HEK293 (cell line): ENCODE results near the gene ELMO1.
A peak's percentile ranks its signal among the peaks of the same experiment; 100 is the strongest.

Experiments
- CTCF ChIA-PET: fragments of 350-600 bp; formaldehyde crosslinking; extraction: SDS; loops from one replicate; lab custom pipeline; 2021; ENCODE audit warnings: antibody characterized with exemption; lab: Yijun Ruan, JAX
- POLR2A ChIA-PET: fragments of 300-600 bp; formaldehyde crosslinking; extraction: SDS; loops from one replicate; lab custom pipeline; 2020; ENCODE audit warnings: antibody characterized with exemption, inconsistent platforms; lab: Yijun Ruan, JAX
- H3K27ac ChIP-seq: fragments of 200-500 bp; sonication (Bioruptor generic); 2 replicates; pipeline ENCODE4 v1.5.1; 2014; ENCODE audit warnings: low read depth, low read length, control low read depth, inconsistent platforms; ENCODE audit errors: extremely low read depth
- H3K36me3 ChIP-seq, 2 experiments: fragments of 200-500 bp in 1 of 2; sonication (Bioruptor generic) in 1 of 2; 1 replicate in 1 of 2; 2 replicates in 1 of 2; pipeline ENCODE4 v1.5.1; 2014 to 2017; ENCODE audit warnings: inconsistent platforms in 2 of 2, low read length in 2 of 2; ENCODE audit not compliant: control insufficient read depth in 2 of 2, insufficient read depth in 1 of 2
- H3K4me1 ChIP-seq: fragments of 200-500 bp; sonication (Bioruptor generic); 2 replicates; pipeline ENCODE4 v1.5.1; 2014; ENCODE audit warnings: mild to moderate bottlenecking, low read length, inconsistent platforms; ENCODE audit not compliant: control insufficient read depth, insufficient read depth
- H3K4me3 ChIP-seq: 2 replicates; pipeline ENCODE4 v1.5.1; 2011; ENCODE audit warnings: low read depth, mild to moderate bottlenecking, control low read depth, low read length, moderate library complexity
- H3K9me3 ChIP-seq: fragments of 200-500 bp; sonication (Bioruptor generic); 2 replicates; pipeline ENCODE4 v1.5.1; 2014; ENCODE audit warnings: low read depth, low read length, inconsistent platforms; ENCODE audit not compliant: control insufficient read depth, insufficient read depth
- HOXD13 ChIP-seq: sonication (generic); formaldehyde crosslinking; IDR thresholded peaks from 2 replicates; pipeline ENCODE4 v1.8.0; 2022; ENCODE audit warnings: missing genetic modification reagents, borderline replicate concordance
- KLF1 ChIP-seq: fragments of 450-650 bp; formaldehyde crosslinking; IDR thresholded peaks from 2 replicates; pipeline ENCODE4 v1.5.1; 2016; ENCODE audit warnings: missing biosample characterization, missing genetic modification characterization
- KLF10 ChIP-seq: fragments of 450-650 bp; IDR thresholded peaks from 2 replicates; pipeline ENCODE4 v1.5.1; 2018; ENCODE audit warnings: missing biosample characterization, mild to moderate bottlenecking, missing genetic modification characterization
- MYNN ChIP-seq: fragments of 450-650 bp; formaldehyde crosslinking; IDR thresholded peaks from 2 replicates; pipeline ENCODE4 v1.5.1; 2016; ENCODE audit warnings: missing biosample characterization, missing genetic modification characterization, borderline replicate concordance
- SCRT1 ChIP-seq: fragments of 450-650 bp; formaldehyde crosslinking; IDR thresholded peaks from 2 replicates; pipeline ENCODE4 v1.5.1; 2016; ENCODE audit warnings: missing biosample characterization, missing genetic modification characterization, borderline replicate concordance
- SCRT2 ChIP-seq: fragments of 450-650 bp; formaldehyde crosslinking; IDR thresholded peaks from 2 replicates; pipeline ENCODE4 v1.5.1; 2016; ENCODE audit warnings: missing biosample characterization, missing genetic modification characterization
- SP3 ChIP-seq: fragments of 450-650 bp; formaldehyde crosslinking; IDR thresholded peaks from 2 replicates; pipeline ENCODE4 v1.5.1; 2016; ENCODE audit warnings: missing biosample characterization, missing genetic modification characterization
- ZNF223 ChIP-seq: fragments of 450-650 bp; formaldehyde crosslinking; IDR thresholded peaks from 2 replicates; pipeline ENCODE4 v1.5.1; 2016; ENCODE audit warnings: missing biosample characterization, missing genetic modification characterization
- ZNF248 ChIP-seq: fragments of 450-650 bp; formaldehyde crosslinking; IDR thresholded peaks from 2 replicates; pipeline ENCODE4 v1.5.1; 2017; ENCODE audit warnings: missing biosample characterization, missing genetic modification characterization
- ZNF280D ChIP-seq: fragments of 450-650 bp; formaldehyde crosslinking; IDR thresholded peaks from 2 replicates; pipeline ENCODE4 v1.5.1; 2016; ENCODE audit warnings: missing biosample characterization, missing genetic modification characterization
- ZNF366 ChIP-seq: fragments of 450-650 bp; formaldehyde crosslinking; conservative IDR thresholded peaks from 2 replicates; pipeline ENCODE4 v1.5.1; 2016; ENCODE audit warnings: missing biosample characterization, missing genetic modification characterization
- ZNF426 ChIP-seq: fragments of 450-650 bp; formaldehyde crosslinking; IDR thresholded peaks from 2 replicates; pipeline ENCODE4 v1.5.1; 2017; ENCODE audit warnings: missing biosample characterization, missing genetic modification characterization, mild to moderate bottlenecking, inconsistent platforms, moderate library complexity
- ZNF561 ChIP-seq: fragments of 450-650 bp; IDR thresholded peaks from 2 replicates; pipeline ENCODE4 v1.5.1; 2018; ENCODE audit warnings: missing biosample characterization, missing genetic modification characterization, borderline replicate concordance
- ZNF571 ChIP-seq: fragments of 450-650 bp; formaldehyde crosslinking; IDR thresholded peaks from 2 replicates; pipeline ENCODE4 v1.5.0; 2017; ENCODE audit warnings: missing biosample characterization, missing genetic modification characterization
- ZNF701 ChIP-seq: fragments of 450-650 bp; formaldehyde crosslinking; IDR thresholded peaks from 2 replicates; pipeline ENCODE4 v1.5.1; 2016; ENCODE audit warnings: missing biosample characterization, missing genetic modification characterization
- ZNF830 ChIP-seq: fragments of 450-650 bp; IDR thresholded peaks from 2 replicates; pipeline ENCODE4 v1.5.0; 2018; ENCODE audit warnings: missing biosample characterization, missing genetic modification characterization, low read depth, mild to moderate bottlenecking, moderate library complexity
- ZNF837 ChIP-seq: fragments of 450-650 bp; formaldehyde crosslinking; IDR thresholded peaks from 2 replicates; pipeline ENCODE4 v1.5.1; 2016; ENCODE audit warnings: missing biosample characterization, missing genetic modification characterization
- ZNF843 ChIP-seq: fragments of 450-650 bp; formaldehyde crosslinking; IDR thresholded peaks from 2 replicates; pipeline ENCODE4 v1.5.1; 2016; ENCODE audit warnings: missing biosample characterization, missing genetic modification characterization
- ZSCAN16 ChIP-seq: fragments of 450-650 bp; formaldehyde crosslinking; IDR thresholded peaks from 2 replicates; pipeline ENCODE4 v1.5.1; 2016; ENCODE audit warnings: missing biosample characterization, missing genetic modification characterization
- ZSCAN23 ChIP-seq: fragments of 450-650 bp; formaldehyde crosslinking; IDR thresholded peaks from 2 replicates; pipeline ENCODE4 v1.5.1; 2016; ENCODE audit warnings: missing biosample characterization, missing genetic modification characterization
- TF ChIP-seq, protein P1 (sequence below): fragments of 450-650 bp; formaldehyde crosslinking; IDR thresholded peaks from 2 replicates; pipeline ENCODE4 v1.5.1; 2016; ENCODE audit warnings: missing biosample characterization, missing genetic modification characterization
- TF ChIP-seq, protein P2 (sequence below): fragments of 450-650 bp; formaldehyde crosslinking; IDR thresholded peaks from 2 replicates; pipeline ENCODE4 v1.5.1; 2016; ENCODE audit warnings: missing biosample characterization, missing genetic modification characterization
- TF ChIP-seq, protein P3 (sequence below): fragments of 450-650 bp; formaldehyde crosslinking; IDR thresholded peaks from 2 replicates; pipeline ENCODE4 v1.5.1; 2016; ENCODE audit warnings: missing biosample characterization, missing genetic modification characterization
- TF ChIP-seq, protein P4 (sequence below): fragments of 450-650 bp; formaldehyde crosslinking; IDR thresholded peaks from 2 replicates; pipeline ENCODE4 v1.5.1; 2016; ENCODE audit warnings: missing biosample characterization, missing genetic modification characterization
- TF ChIP-seq, protein P5 (sequence below): fragments of 450-650 bp; formaldehyde crosslinking; optimal IDR thresholded peaks from 2 replicates; pipeline ENCODE3; 2016; ENCODE audit warnings: missing biosample characterization, mild to moderate bottlenecking, missing genetic modification characterization

Gene ELMO1

DNA sequence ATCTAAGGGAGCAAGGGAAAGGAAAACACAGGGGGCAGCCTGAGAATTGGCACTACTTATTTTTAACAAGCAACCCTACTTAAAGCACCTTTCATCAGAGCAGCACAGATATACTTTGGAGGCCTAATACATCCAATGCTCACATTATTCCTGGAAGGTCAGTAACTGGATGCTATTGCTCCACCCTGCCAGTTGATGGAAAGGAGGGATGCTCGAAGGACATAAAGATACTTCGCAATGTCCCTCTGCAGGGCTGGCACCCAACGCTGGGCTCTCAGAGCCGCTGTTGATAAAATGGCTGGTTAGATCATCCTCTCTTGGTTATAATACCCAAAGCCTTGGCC lies 416.4 kb downstream of the ELMO1 start:
- Histone ChIP-seq H3K27ac (no peak overlapping the region), H3K4me1 (peaks cover 8% of the 10 kb centered on the region), H3K9me3 (no peaks in the 10 kb centered on the region)
- CTCF ChIA-PET = no interaction called here
- POLR2A ChIA-PET = no interaction called here
- TF ChIP-seq ZNF701 (tag by site-specific recombination) = no peak
- 0 out of 2 replicates have a peak, but pooled peaks have one; percentile 1 for TF ChIP-seq KLF10
- TF ChIP-seq ZNF280D (tag by site-specific recombination) = no peak
- TF ChIP-seq, protein P1, sequence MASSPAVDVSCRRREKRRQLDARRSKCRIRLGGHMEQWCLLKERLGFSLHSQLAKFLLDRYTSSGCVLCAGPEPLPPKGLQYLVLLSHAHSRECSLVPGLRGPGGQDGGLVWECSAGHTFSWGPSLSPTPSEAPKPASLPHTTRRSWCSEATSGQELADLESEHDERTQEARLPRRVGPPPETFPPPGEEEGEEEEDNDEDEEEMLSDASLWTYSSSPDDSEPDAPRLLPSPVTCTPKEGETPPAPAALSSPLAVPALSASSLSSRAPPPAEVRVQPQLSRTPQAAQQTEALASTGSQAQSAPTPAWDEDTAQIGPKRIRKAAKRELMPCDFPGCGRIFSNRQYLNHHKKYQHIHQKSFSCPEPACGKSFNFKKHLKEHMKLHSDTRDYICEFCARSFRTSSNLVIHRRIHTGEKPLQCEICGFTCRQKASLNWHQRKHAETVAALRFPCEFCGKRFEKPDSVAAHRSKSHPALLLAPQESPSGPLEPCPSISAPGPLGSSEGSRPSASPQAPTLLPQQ (tag by site-specific recombination) = no peak
- TF ChIP-seq SCRT1 (tag by site-specific recombination) = no peak
- no peak for TF ChIP-seq HOXD13
- TF ChIP-seq MYNN = no peak
- TF ChIP-seq ZNF223 (tag by site-specific recombination) = no peak
- no peak for TF ChIP-seq SCRT2 (tag by site-specific recombination)
- no peak for TF ChIP-seq ZNF426 (tag by site-specific recombination)
- no peak for TF ChIP-seq SP3 (tag by site-specific recombination)
- TF ChIP-seq, protein P2, sequence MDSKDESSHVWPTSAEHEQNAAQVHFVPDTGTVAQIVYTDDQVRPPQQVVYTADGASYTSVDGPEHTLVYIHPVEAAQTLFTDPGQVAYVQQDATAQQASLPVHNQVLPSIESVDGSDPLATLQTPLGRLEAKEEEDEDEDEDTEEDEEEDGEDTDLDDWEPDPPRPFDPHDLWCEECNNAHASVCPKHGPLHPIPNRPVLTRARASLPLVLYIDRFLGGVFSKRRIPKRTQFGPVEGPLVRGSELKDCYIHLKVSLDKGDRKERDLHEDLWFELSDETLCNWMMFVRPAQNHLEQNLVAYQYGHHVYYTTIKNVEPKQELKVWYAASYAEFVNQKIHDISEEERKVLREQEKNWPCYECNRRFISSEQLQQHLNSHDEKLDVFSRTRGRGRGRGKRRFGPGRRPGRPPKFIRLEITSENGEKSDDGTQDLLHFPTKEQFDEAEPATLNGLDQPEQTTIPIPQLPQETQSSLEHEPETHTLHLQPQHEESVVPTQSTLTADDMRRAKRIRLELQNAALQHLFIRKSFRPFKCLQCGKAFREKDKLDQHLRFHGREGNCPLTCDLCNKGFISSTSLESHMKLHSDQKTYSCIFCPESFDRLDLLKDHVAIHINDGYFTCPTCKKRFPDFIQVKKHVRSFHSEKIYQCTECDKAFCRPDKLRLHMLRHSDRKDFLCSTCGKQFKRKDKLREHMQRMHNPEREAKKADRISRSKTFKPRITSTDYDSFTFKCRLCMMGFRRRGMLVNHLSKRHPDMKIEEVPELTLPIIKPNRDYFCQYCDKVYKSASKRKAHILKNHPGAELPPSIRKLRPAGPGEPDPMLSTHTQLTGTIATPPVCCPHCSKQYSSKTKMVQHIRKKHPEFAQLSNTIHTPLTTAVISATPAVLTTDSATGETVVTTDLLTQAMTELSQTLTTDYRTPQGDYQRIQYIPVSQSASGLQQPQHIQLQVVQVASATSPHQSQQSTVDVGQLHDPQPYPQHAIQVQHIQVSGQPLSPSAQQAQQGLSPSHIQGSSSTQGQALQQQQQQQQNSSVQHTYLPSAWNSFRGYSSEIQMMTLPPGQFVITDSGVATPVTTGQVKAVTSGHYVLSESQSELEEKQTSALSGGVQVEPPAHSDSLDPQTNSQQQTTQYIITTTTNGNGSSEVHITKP = peak; percentile 3; the same call in 1 of the 2 replicates
- TF ChIP-seq ZNF843 (tag by site-specific recombination) = 0 out of 2 replicates have a peak, but pooled peaks have one; percentile 0
- TF ChIP-seq ZNF366 = peak; percentile 46; the same call in 1 of the 2 replicates
- TF ChIP-seq, all 188 proteins: peak for 4
- no peak overlapping the region for H3K4me3 ChIP-seq
- H3K36me3 ChIP-seq = no peaks in the 10 kb centered on the region

DNA sequence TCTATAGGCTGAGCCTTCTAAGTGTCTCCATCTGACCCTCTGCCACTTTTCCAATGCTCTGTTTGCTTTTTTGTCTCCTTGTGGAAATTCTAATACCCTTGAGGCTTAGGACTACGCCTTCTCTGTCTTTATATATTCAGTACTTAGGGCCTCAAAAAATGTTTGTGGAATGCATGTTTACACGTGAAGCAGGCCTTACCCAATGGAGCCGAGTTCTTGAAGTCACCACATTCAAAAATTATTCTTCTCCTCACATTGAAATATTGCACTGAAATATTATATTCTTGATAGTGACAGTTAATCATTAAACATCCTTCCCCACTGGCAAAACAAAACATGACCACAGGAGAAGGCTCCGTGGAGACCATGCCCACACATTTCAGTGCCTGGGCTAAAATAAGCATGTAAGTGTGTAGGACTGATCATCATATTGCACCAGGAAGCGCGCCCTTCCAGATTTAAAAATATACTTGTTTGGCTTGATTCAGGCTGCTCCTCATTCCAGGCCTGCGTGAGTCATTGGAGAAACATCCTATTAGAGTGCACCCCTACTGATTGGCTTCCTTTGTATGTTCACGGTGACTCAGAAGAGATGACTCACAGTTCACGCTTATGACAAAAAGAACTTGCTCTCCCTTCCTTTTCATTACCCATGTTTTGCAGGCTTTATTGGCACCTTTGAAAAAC lies 416.9 kb downstream of the ELMO1 start:
- ChIA-PET CTCF (interaction anchor here (0.6 kb wide), 2 partner anchors 173 to 1266 kb away, joined by 3 read pairs; no protein-coding TSS in a partner anchor), POLR2A (no interaction called here)
- Histone ChIP-seq H3K9me3 (no peaks in the 10 kb centered on the region), H3K27ac (no peak overlapping the region), H3K36me3 (no peaks in the 10 kb centered on the region), H3K4me3 (no peak overlapping the region), H3K4me1 (peaks cover 8% of the 10 kb centered on the region)
- no peak for TF ChIP-seq ZSCAN23 (tag by site-specific recombination)
- TF ChIP-seq, protein P3, sequence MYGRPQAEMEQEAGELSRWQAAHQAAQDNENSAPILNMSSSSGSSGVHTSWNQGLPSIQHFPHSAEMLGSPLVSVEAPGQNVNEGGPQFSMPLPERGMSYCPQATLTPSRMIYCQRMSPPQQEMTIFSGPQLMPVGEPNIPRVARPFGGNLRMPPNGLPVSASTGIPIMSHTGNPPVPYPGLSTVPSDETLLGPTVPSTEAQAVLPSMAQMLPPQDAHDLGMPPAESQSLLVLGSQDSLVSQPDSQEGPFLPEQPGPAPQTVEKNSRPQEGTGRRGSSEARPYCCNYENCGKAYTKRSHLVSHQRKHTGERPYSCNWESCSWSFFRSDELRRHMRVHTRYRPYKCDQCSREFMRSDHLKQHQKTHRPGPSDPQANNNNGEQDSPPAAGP (tag by site-specific recombination) = peak; percentile 88
- TF ChIP-seq, protein P4, sequence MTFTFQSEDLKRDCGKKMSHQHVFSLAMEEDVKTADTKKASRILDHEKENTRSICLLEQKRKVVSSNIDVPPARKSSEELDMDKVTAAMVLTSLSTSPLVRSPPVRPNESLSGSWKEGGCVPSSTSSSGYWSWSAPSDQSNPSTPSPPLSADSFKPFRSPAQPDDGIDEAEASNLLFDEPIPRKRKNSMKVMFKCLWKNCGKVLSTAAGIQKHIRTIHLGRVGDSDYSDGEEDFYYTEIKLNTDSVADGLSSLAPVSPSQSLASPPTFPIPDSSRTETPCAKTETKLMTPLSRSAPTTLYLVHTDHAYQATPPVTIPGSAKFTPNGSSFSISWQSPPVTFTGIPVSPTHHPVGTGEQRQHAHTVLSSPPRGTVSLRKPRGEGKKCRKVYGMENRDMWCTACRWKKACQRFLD (tag by site-specific recombination) = no peak
- TF ChIP-seq ZNF830 = no peak
- no peak for TF ChIP-seq KLF1 (tag by site-specific recombination)
- no peak for TF ChIP-seq ZSCAN16 (tag by site-specific recombination)
- no peak for TF ChIP-seq ZNF571 (tag by site-specific recombination)
- TF ChIP-seq, protein P5, sequence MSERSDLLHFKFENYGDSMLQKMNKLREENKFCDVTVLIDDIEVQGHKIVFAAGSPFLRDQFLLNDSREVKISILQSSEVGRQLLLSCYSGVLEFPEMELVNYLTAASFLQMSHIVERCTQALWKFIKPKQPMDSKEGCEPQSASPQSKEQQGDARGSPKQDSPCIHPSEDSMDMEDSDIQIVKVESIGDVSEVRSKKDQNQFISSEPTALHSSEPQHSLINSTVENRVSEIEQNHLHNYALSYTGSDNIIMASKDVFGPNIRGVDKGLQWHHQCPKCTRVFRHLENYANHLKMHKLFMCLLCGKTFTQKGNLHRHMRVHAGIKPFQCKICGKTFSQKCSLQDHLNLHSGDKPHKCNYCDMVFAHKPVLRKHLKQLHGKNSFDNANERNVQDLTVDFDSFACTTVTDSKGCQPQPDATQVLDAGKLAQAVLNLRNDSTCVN (tag by site-specific recombination) = no peak
- no peak for TF ChIP-seq ZNF248 (tag by site-specific recombination)
- TF ChIP-seq ZNF837 = no peak
- TF ChIP-seq ZNF561 (tag by site-specific recombination) = no peak
